Karpas-422 (cell line): Measurements from ENCODE around the gene C10orf90. TPM values are rescaled to one million over a fixed set of nuclear protein-coding genes. Genes with fewer than 3 reads are reported as not detected.

Source experiments
- DNase-seq: peaks from one replicate; pipeline ENCODE4 v3.0.0-alpha.2; 2015
- H2AFZ ChIP-seq: fragments of 200-600 bp; sonication (generic); 2 replicates; pipeline ENCODE4 v1.6.1; 2014; ENCODE audit warnings: antibody characterized with exemption, low read length, mixed read lengths
- H3K27ac ChIP-seq: fragments of 200-600 bp; sonication (generic); 2 replicates; pipeline ENCODE4 v1.5.1; 2014; ENCODE audit warnings: mild to moderate bottlenecking, low read length, moderate library complexity
- H3K27me3 ChIP-seq: fragments of 200-600 bp; sonication (generic); 2 replicates; pipeline ENCODE4 v1.6.1; 2014; ENCODE audit warnings: low read length, mixed read lengths
- H3K36me3 ChIP-seq: fragments of 200-600 bp; sonication (generic); 2 replicates; pipeline ENCODE4 v1.6.1; 2014; ENCODE audit warnings: low read length, mixed read lengths; ENCODE audit not compliant: insufficient read depth
- H3K4me1 ChIP-seq: fragments of 200-600 bp; sonication (generic); 2 replicates; pipeline ENCODE4 v1.6.1; 2014; ENCODE audit warnings: mild to moderate bottlenecking, low read length, mixed read lengths
- H3K4me2 ChIP-seq: fragments of 200-600 bp; sonication (generic); 2 replicates; pipeline ENCODE4 v1.6.1; 2014; ENCODE audit warnings: low read length, low read depth, mild to moderate bottlenecking; ENCODE audit not compliant: poor library complexity, severe bottlenecking
- H3K4me3 ChIP-seq: fragments of 200-600 bp; sonication (generic); 2 replicates; pipeline ENCODE4 v1.5.1; 2014; ENCODE audit warnings: mild to moderate bottlenecking, antibody characterized with exemption, low read length, mixed read lengths
- H3K79me2 ChIP-seq: fragments of 200-600 bp; sonication (generic); 2 replicates; pipeline ENCODE4 v1.6.1; 2014; ENCODE audit warnings: mild to moderate bottlenecking, low read length, mixed read lengths
- H3K9ac ChIP-seq: fragments of 200-600 bp; sonication (generic); 2 replicates; pipeline ENCODE4 v1.6.0; 2014; ENCODE audit warnings: low read length
- H3K9me2 ChIP-seq: fragments of 200-600 bp; sonication (generic), shearing (Covaris generic); replicated peaks from 2 replicates; pipeline ENCODE4 v1.6.0; 2014; ENCODE audit warnings: mild to moderate bottlenecking, low read length, moderate library complexity; ENCODE audit not compliant: insufficient read depth
- H3K9me3 ChIP-seq: fragments of 300-700, 200-600 bp; sonication (generic); 2 replicates; pipeline ENCODE4 v1.6.1; 2014; ENCODE audit warnings: low read length, mixed read lengths
- H4K20me1 ChIP-seq: fragments of 200-600 bp; sonication (generic); 2 replicates; pipeline ENCODE4 v1.6.1; 2014; ENCODE audit warnings: mild to moderate bottlenecking, antibody characterized with exemption, low read length, low read depth; ENCODE audit not compliant: insufficient read depth
- total RNA-seq: library from RNA; depleted of rRNA; stranded (reverse); fragments of >200 nt; shearing (Covaris generic); gene quantifications from 2 replicates; pipeline ENCODE4 v1.2.3, GENCODE V29; 2014; ENCODE audit warnings: low replicate concordance

Gene C10orf90
- total RNA-seq, 1 experiment from 2014 or later = not detected

DNA sequence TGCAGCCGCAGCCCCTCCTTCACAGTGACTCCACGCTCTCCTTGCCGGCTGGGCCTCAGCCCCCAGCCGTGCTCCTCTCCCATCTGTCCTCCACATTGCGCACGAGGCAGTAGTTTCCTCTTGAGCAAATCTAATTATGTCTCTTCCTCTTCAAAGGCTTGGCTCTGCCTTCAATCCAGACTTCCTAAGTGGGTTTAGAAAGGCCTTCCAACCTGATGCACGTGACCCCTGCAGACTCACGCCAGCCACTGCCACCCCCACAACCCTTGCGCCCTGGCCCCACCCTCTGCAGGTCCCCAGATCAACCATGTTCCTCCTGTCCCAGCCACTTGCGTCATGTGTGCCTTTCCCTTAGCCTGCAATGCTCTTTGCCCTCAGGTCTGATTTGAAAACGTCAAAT is 207.2 kb downstream of the C10orf90 start:
- H4K20me1 ChIP-seq = no peaks in the 10 kb centered on the region
- no peaks in the 10 kb centered on the region for H3K4me1 ChIP-seq
- no peaks in the 10 kb centered on the region for H3K36me3 ChIP-seq
- no peak overlapping the region for H2AFZ ChIP-seq
- no peaks in the 10 kb centered on the region for H3K9me3 ChIP-seq
- no peaks in the 10 kb centered on the region for H3K9me2 ChIP-seq
- H3K79me2 ChIP-seq = no peaks in the 10 kb centered on the region
- no peak overlapping the region for H3K27ac ChIP-seq
- H3K9ac ChIP-seq = no peak overlapping the region
- H3K4me3 ChIP-seq = no peak overlapping the region
- no peaks in the 10 kb centered on the region for H3K27me3 ChIP-seq
- H3K4me2 ChIP-seq = no peak overlapping the region
- DNase-seq = no peak

DNA sequence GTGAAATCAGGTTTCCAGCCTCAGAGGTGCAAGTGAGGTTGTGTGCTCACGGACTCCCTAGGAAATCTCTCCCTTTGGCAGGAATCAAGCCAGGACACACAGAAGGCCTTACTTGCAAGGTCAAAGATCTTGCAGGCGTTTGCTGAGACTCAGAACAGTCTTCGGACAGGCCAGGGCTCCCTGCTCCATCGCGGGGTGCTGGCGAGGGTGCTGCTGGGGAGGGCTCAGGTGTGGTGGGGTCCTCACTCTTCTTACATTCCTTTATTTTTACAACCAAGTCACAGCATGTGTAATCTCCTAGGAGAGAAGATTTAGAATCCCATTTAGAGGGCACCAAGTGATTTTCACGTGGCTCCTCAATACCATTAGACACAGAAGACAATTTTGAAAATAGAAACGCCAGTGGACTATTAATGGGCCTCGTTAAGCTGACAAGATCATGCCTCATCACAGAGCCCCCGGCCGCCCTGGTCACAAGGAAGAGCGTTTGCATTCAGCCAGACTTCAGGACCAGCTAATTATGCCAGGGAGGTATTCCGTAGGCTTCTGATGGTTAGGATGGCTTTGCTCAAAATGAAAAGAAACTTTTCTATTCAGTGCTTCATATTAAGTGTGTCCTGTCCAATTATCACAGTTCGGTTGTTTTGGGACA is 209.1 kb downstream of the C10orf90 start:
- Histone ChIP-seq H3K9me3 (no peaks in the 10 kb centered on the region), H3K27ac (no peak overlapping the region), H3K27me3 (no peaks in the 10 kb centered on the region), H2AFZ (no peak overlapping the region), H3K9ac (no peak overlapping the region), H3K4me1 (no peaks in the 10 kb centered on the region), H3K36me3 (no peaks in the 10 kb centered on the region), H3K4me3 (no peak overlapping the region), H3K9me2 (no peaks in the 10 kb centered on the region), H4K20me1 (no peaks in the 10 kb centered on the region), H3K4me2 (no peak overlapping the region), H3K79me2 (no peaks in the 10 kb centered on the region)
- DNase-seq = no peak

DNA sequence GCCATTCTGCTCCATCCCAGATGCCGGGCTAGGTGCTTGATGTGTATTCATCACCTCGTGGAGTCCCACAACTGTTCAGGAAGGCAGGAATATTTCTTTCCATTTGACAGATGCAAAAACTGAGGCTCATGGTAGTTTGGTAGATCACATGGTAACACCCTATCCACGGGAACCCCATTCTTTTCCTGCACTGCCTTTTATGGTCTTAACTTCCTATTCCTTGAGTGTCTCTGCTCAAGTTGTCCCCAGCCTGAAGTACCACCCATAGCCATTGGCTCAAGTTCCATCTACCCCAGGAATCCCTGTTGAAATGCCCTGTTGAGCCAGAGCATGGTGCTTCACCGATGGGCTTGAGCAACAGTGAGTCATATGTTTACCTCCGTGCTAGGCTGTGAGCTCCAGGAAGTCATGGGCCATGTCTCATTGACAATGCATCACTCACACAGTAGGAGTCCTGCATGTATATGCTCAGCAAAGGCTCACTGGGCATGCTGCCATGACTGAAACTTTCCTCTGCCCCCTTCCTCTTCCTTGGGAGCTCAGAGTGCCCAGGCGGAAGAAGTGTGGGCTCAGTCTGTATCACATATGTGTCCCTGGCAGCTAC is 210.5 kb downstream of the C10orf90 start:
- no peak overlapping the region for H3K27ac ChIP-seq
- H3K4me1 ChIP-seq = no peaks in the 10 kb centered on the region
- H3K36me3 ChIP-seq = no peaks in the 10 kb centered on the region
- no peaks in the 10 kb centered on the region for H3K9me2 ChIP-seq
- no peak overlapping the region for H3K4me3 ChIP-seq
- H3K27me3 ChIP-seq = no peaks in the 10 kb centered on the region
- no peak overlapping the region for H3K9ac ChIP-seq
- no peak overlapping the region for H2AFZ ChIP-seq
- no peaks in the 10 kb centered on the region for H4K20me1 ChIP-seq
- DNase-seq = no peak
- no peak overlapping the region for H3K4me2 ChIP-seq
- H3K79me2 ChIP-seq = no peaks in the 10 kb centered on the region
- H3K9me3 ChIP-seq = no peaks in the 10 kb centered on the region

DNA sequence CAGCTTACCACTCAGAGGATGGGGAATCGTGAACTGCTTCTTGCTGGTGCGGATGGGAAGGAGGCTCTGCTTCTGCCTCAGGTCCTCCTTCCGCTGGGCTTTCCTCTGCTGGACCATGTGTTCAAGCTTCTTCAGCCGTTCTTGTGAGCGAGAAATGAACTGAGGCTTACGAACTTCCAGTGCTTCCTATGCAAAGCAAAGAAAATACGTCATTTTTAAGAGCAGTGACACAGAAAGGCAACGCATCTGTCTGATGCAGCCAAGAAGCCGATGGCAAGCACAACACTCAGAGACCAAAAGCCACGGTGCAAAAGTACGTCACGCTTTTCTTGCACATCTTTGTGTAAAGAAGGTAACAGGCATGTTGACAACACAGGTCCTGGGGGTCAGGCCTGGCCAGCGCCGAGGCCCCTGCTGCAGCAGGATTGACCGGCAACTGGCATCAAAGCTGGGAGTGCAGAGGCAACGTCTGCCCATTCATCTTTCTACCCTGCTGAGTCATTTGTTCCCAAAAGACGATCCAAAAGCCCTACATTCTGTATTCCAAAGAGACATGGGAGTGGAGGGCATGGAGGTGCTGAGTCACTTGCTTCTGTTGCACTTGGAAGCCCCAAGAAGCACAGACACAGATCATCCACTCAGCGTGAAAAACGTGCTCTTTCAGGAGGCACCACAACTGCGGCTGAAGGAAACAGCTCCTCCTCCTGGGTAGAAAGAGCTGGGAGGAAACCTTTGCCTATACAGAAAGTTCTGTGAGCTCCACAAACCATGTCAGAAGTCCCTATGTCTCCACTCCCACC is 211.3 kb downstream of the C10orf90 start:
- H3K4me3 ChIP-seq = no peak overlapping the region
- H3K27me3 ChIP-seq = no peaks in the 10 kb centered on the region
- no peaks in the 10 kb centered on the region for H3K9me2 ChIP-seq
- no peaks in the 10 kb centered on the region for H3K36me3 ChIP-seq
- H2AFZ ChIP-seq = no peak overlapping the region
- no peaks in the 10 kb centered on the region for H3K4me1 ChIP-seq
- no peak overlapping the region for H3K27ac ChIP-seq
- H3K4me2 ChIP-seq = no peak overlapping the region
- H4K20me1 ChIP-seq = no peaks in the 10 kb centered on the region
- H3K79me2 ChIP-seq = no peaks in the 10 kb centered on the region
- no peaks in the 10 kb centered on the region for H3K9me3 ChIP-seq
- DNase-seq = no peak
- no peak overlapping the region for H3K9ac ChIP-seq

DNA sequence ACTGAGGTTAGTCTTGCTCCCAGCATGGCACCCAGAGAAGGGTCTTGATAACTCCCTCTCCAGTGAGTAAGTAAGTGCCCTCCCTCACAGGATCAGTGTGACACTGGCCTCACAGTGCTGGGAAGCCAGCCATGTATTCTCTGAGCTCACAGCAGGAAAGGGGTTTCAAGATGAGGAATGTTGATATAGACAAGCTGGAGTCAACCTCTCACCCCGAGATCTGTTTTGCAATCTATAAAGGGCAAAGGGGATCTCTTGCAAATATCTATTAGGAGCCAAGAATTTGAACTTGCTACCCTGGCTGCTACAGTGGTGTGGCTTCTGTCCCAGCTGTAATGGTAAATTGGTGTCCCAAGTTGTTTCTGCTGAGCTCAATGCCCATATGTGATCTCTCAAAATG is 212.0 kb downstream of the C10orf90 start:
- H3K4me2 ChIP-seq = no peak overlapping the region
- H3K4me3 ChIP-seq = no peak overlapping the region

DNA sequence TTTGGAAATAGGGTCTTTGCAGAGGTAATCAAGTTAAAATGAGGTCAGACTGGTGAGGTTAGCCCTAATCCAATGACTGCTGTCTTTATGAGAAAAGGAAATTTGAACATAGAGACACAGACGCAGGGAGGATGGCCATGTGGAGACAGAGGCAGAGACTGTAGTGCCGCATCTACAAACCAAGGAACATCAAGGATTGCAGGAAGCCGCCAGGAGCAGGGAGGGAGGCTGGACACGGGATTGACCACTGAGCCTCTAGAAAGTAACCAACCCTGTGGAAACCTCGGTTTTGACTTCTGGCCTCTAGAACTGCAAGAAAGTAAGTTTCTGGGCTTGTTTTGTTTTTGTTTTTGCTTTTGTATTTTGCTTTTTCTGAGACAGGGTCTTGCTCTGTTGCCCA is 213.9 kb downstream of the C10orf90 start:
- H3K4me1 ChIP-seq = no peaks in the 10 kb centered on the region
- H3K9me3 ChIP-seq = no peaks in the 10 kb centered on the region
- H3K79me2 ChIP-seq = no peaks in the 10 kb centered on the region
- H2AFZ ChIP-seq = no peak overlapping the region
- DNase-seq = no peak
- no peak overlapping the region for H3K4me3 ChIP-seq
- H3K9ac ChIP-seq = no peak overlapping the region
- H3K36me3 ChIP-seq = no peaks in the 10 kb centered on the region
- no peaks in the 10 kb centered on the region for H4K20me1 ChIP-seq
- H3K4me2 ChIP-seq = no peak overlapping the region
- no peaks in the 10 kb centered on the region for H3K9me2 ChIP-seq
- no peaks in the 10 kb centered on the region for H3K27me3 ChIP-seq
- H3K27ac ChIP-seq = no peak overlapping the region

More for the DNA sequence above, 212.0 kb downstream of the C10orf90 start:
- Histone ChIP-seq H3K27me3 (no peaks in the 10 kb centered on the region), H3K4me1 (no peaks in the 10 kb centered on the region), H3K79me2 (no peaks in the 10 kb centered on the region), H3K36me3 (no peaks in the 10 kb centered on the region), H4K20me1 (no peaks in the 10 kb centered on the region), H3K9ac (no peak overlapping the region), H3K9me3 (no peaks in the 10 kb centered on the region), H3K9me2 (no peaks in the 10 kb centered on the region), H3K27ac (no peak overlapping the region), H2AFZ (no peak overlapping the region)
- DNase-seq = no peak

DNA sequence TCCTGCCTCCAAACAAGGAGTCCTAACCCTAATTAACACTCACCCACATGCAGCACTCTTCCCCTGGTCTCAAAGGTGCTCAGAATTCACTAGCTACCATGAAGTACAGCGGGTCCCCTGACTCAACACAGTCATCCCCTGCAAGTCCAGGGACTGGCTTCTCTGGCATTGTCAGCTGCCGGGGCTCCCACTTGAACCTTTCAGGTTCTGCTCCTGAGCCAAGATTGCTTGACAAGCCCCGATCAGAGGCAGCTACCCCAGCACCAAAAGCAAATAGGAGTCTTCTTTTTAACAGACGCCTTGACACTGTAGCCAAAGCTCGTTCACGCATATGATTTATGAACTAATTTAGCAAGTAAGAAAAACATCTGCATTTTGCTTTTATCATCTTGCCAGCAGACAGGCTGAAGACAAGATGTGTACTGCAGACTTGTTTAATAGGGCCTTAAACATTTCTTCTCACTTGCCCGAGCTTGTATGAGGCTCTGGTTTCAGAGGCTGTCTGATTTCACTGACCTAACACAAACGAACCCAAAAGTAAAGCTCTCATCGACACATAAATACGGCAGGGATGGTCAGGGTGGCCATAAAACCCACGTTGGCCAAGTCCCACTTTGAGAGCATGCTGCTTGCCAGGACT is 214.6 kb downstream of the C10orf90 start:
- Histone ChIP-seq H3K9me3 (no peaks in the 10 kb centered on the region), H3K9me2 (no peaks in the 10 kb centered on the region), H3K27ac (no peak overlapping the region)

More for the DNA sequence above, 214.6 kb downstream of the C10orf90 start:
- Histone ChIP-seq H3K9ac (no peak overlapping the region), H2AFZ (no peak overlapping the region), H3K79me2 (no peaks in the 10 kb centered on the region), H4K20me1 (no peaks in the 10 kb centered on the region), H3K36me3 (no peaks in the 10 kb centered on the region), H3K4me3 (no peak overlapping the region), H3K4me2 (no peak overlapping the region), H3K27me3 (no peaks in the 10 kb centered on the region), H3K4me1 (no peaks in the 10 kb centered on the region)
- DNase-seq = no peak
